HepG2 (cell line): ENCODE data around the gene METTL21C. TPM values are rescaled to one million over a fixed set of nuclear protein-coding genes. Genes with fewer than 3 reads are reported as not detected.

Source experiments
- ATAC-seq: fragments of 200-7000 bp; cut with Tn5 transposase; 3 replicates; pipeline ENCODE4 v1.9.1; 2020; ENCODE audit warnings: mild to moderate bottlenecking, moderate library complexity
- BruUV-seq: library from RNA; stranded (reverse); fragments of 400-500 nt; replicated peaks from 2 replicates; lab custom pipeline; 2021; lab: Mats Ljungman, UMichigan
- CTCF ChIA-PET: fragments of 300-600 bp; formaldehyde crosslinking; extraction: SDS; loops from one replicate; lab custom pipeline; 2021; ENCODE audit warnings: low total read pairs, inconsistent platforms, low intra/inter-chr PET ratio; lab: Yijun Ruan, JAX
- POLR2A ChIA-PET: fragments of 350-600 bp; sonication (Branson Sonifier 250); formaldehyde crosslinking; loops from one replicate; lab custom pipeline; 2020; ENCODE audit warnings: antibody characterized with exemption, inconsistent platforms; lab: Yijun Ruan, JAX
- DNase-seq: peaks from one replicate; pipeline ENCODE4 v3.0.0-alpha.2; 2015; ENCODE audit warnings: low spot score
- FAIRE-seq: peaks from 3 replicates; lab custom pipeline; 2011; peaks lifted over from hg19 to GRCh38; lab: Jason Lieb, UNC
- H2AFZ ChIP-seq: one replicate; pipeline ENCODE4 v1.6.1; 2011; ENCODE audit warnings: low read length, inconsistent platforms
- H3K27ac ChIP-seq: fragments of 300-600 bp; 3 replicates; pipeline ENCODE4 v1.8.0; 2011; ENCODE audit warnings: mixed run types, mild to moderate bottlenecking, mixed read lengths, low read length, inconsistent platforms; ENCODE audit not compliant: insufficient read depth; ENCODE audit errors: extremely low read length
- H3K27me3 ChIP-seq, 2 experiments: fragments of 200-600 bp in 1 of 2; 2 replicates in 1 of 2; 3 replicates in 1 of 2; pipeline versions ENCODE4 v1.6.0 to v1.8.0; 2011; ENCODE audit warnings: low read length in 2 of 2, mild to moderate bottlenecking in 2 of 2, moderate library complexity in 2 of 2, inconsistent platforms in 1 of 2; ENCODE audit not compliant: insufficient read depth in 2 of 2, control insufficient read depth in 1 of 2
- H3K36me3 ChIP-seq, 2 experiments: fragments of 200-600 bp in 1 of 2; replicated peaks in 1 of 2; 2 replicates in 1 of 2; 3 replicates in 1 of 2; pipeline versions ENCODE4 v1.5.1 to v1.8.0; 2011; ENCODE audit warnings: low read length in 2 of 2, inconsistent platforms in 1 of 2; ENCODE audit not compliant: insufficient read depth in 2 of 2, control insufficient read depth in 1 of 2
- H3K4me1 ChIP-seq: 2 replicates; pipeline ENCODE4 v1.5.1; 2012; ENCODE audit warnings: low read length, inconsistent platforms; ENCODE audit not compliant: insufficient read depth
- H3K4me2 ChIP-seq: 2 replicates; pipeline ENCODE4 v1.6.0; 2011; ENCODE audit warnings: low read depth, low read length, inconsistent platforms
- H3K4me3 ChIP-seq, 3 experiments: fragments of 200-600 bp in 1 of 3; sonication (generic), shearing (Covaris generic) in 1 of 3; replicated peaks in 1 of 3; 2 replicates each; pipeline ENCODE4 v1.5.1; 2011 to 2016; ENCODE audit warnings: low read length in 3 of 3, inconsistent platforms in 2 of 3, low read depth in 2 of 3, mild to moderate bottlenecking in 2 of 3, control low read depth in 1 of 3, mixed read lengths in 1 of 3; ENCODE audit not compliant: insufficient read depth in 1 of 3
- H3K79me2 ChIP-seq: one replicate; pipeline ENCODE4 v1.6.1; 2011; ENCODE audit warnings: low read length, inconsistent platforms; ENCODE audit not compliant: insufficient read depth
- H3K9ac ChIP-seq: 2 replicates; pipeline ENCODE4 v1.6.0; 2011; ENCODE audit warnings: mild to moderate bottlenecking, low read depth, low read length, inconsistent platforms; ENCODE audit not compliant: insufficient read depth
- H3K9me3 ChIP-seq: 2 replicates; pipeline ENCODE4 v1.5.1; 2012; ENCODE audit warnings: mild to moderate bottlenecking, low read length
- H4K20me1 ChIP-seq: 2 replicates; pipeline ENCODE4 v1.6.0; 2011; ENCODE audit warnings: inconsistent platforms, mild to moderate bottlenecking, low read length, moderate library complexity; ENCODE audit not compliant: insufficient read depth
- CERS6 ChIP-seq: sonication (generic); formaldehyde crosslinking; IDR thresholded peaks from 2 replicates; pipeline ENCODE4 v1.5.0; 2020; ENCODE audit warnings: missing genetic modification reagents
- ETV5 ChIP-seq: IDR thresholded peaks from 2 replicates; pipeline ENCODE4 v1.6.1; 2018; ENCODE audit warnings: missing biosample characterization, missing genetic modification reagents, inconsistent platforms, borderline replicate concordance
- HOXD1 ChIP-seq: sonication (generic); formaldehyde crosslinking; IDR thresholded peaks from 2 replicates; pipeline ENCODE4 v1.5.0; 2020; ENCODE audit warnings: missing genetic modification reagents
- JDP2 ChIP-seq: sonication (generic); formaldehyde crosslinking; IDR thresholded peaks from 2 replicates; pipeline ENCODE4 v1.8.1; 2022; ENCODE audit warnings: missing genetic modification reagents, borderline replicate concordance
- NFKB2 ChIP-seq: sonication (generic); formaldehyde crosslinking; IDR thresholded peaks from 2 replicates; pipeline ENCODE4 v1.4.0; 2020; ENCODE audit warnings: missing genetic modification reagents, borderline replicate concordance
- PAWR ChIP-seq: sonication (generic); formaldehyde crosslinking; IDR thresholded peaks from 2 replicates; pipeline ENCODE4 v1.4.0; 2020; ENCODE audit warnings: missing genetic modification reagents, mild to moderate bottlenecking, borderline replicate concordance
- PHF8 ChIP-seq: sonication (generic); formaldehyde crosslinking; IDR thresholded peaks from 2 replicates; pipeline ENCODE4 v1.5.0; 2020; ENCODE audit warnings: missing genetic modification reagents
- PITX1 ChIP-seq: sonication (generic); formaldehyde crosslinking; IDR thresholded peaks from 2 replicates; pipeline ENCODE4 v1.5.1; 2020; ENCODE audit warnings: mild to moderate bottlenecking, missing genetic modification reagents
- RBM22 ChIP-seq: fragments of 200-400 bp; formaldehyde crosslinking; optimal IDR thresholded peaks from 2 replicates; pipeline ENCODE3; 2017; ENCODE audit warnings: mild to moderate bottlenecking, low read length, moderate library complexity
- RBM39 ChIP-seq: fragments of 200-400 bp; formaldehyde crosslinking; IDR thresholded peaks from one replicate; pipeline ENCODE4 v1.6.1; 2018; ENCODE audit warnings: antibody characterized with exemption, mild to moderate bottlenecking, low read depth, low read length; ENCODE audit not compliant: poor library complexity, severe bottlenecking
- SMARCC2 ChIP-seq: fragments of 450-650 bp; IDR thresholded peaks from 2 replicates; pipeline ENCODE4 v1.6.1; 2017; ENCODE audit warnings: antibody characterized with exemption, mild to moderate bottlenecking
- TRAFD1 ChIP-seq: sonication (generic); formaldehyde crosslinking; IDR thresholded peaks from 2 replicates; pipeline ENCODE4 v1.5.1; 2020; ENCODE audit warnings: missing genetic modification reagents, mild to moderate bottlenecking, borderline replicate concordance
- ZBTB20 ChIP-seq: sonication (generic); formaldehyde crosslinking; IDR thresholded peaks from 2 replicates; pipeline ENCODE4 v1.8.1; 2023; ENCODE audit warnings: missing genetic modification reagents, low read depth, mild to moderate bottlenecking, borderline replicate concordance
- ZBTB43 ChIP-seq: sonication (generic); formaldehyde crosslinking; conservative IDR thresholded peaks from 2 replicates; pipeline ENCODE4 v1.4.0; 2020; ENCODE audit warnings: missing genetic modification reagents
- ZBTB7B ChIP-seq: sonication (generic); formaldehyde crosslinking; IDR thresholded peaks from 2 replicates; pipeline ENCODE4 v1.4.0; 2020; ENCODE audit warnings: missing genetic modification reagents
- ZNF180 ChIP-seq: sonication (generic); formaldehyde crosslinking; IDR thresholded peaks from 2 replicates; pipeline ENCODE4 v1.4.0; 2020; ENCODE audit warnings: low read depth, missing genetic modification reagents, borderline replicate concordance
- ZNF766 ChIP-seq: sonication (generic); formaldehyde crosslinking; IDR thresholded peaks from 2 replicates; pipeline ENCODE4 v1.5.0; 2020; ENCODE audit warnings: missing genetic modification reagents, borderline replicate concordance
- WGBS: methylation state at CpG from one replicate; pipeline ENCODE4 v1.1.6; 2017; ENCODE audit warnings: low lambda C conversion rate; 5-methylcytosine and 5-hydroxymethylcytosine counted together
- in situ Hi-C: cut with HindIII; loops from 2 replicates; pipeline ENCODE4 v1.10.0; 2017; ENCODE audit warnings: low pct_unique_long_range_greater_than_20kb; ENCODE audit not compliant: extremely low pct_ligation_motif_present
- intact Hi-C: fragments of 100-400 bp; cut with micrococcal nuclease; formaldehyde crosslinking; loops from one replicate; pipeline ENCODE4 v1.10.0; 2022; ENCODE audit not compliant: unreplicated experiment
- polyA plus RNA-seq, 8 experiments: library from polyadenylated mRNA; depleted of rRNA in 3 of 8; stranded (reverse) in 7 of 8; unstranded in 1 of 8; fragments of >200 nt; fragmentation: Illumina TruSeq in 4 of 8; extraction: Trizol in 4 of 8; gene quantifications; 2 replicates each; pipeline versions ENCODE4 v1.2.1 to v1.2.3, GENCODE V29; 2011 to 2016; ENCODE audit warnings: low read depth in 4 of 8, missing spikeins in 1 of 8, mixed read lengths in 1 of 8; ENCODE audit not compliant: insufficient read depth in 1 of 8
- total RNA-seq, 5 experiments: library from RNA; depleted of rRNA; stranded (reverse); fragments of >200 nt; fragmentation: Illumina TruSeq; extraction: Trizol; gene quantifications; 2 replicates each; pipeline ENCODE4 v1.2.3, GENCODE V29; 2016; ENCODE audit warnings: low read depth in 1 of 5
- TF ChIP-seq, protein P1 (sequence below): sonication (generic); formaldehyde crosslinking; IDR thresholded peaks from 2 replicates; pipeline ENCODE4 v1.4.0; 2020; ENCODE audit warnings: mild to moderate bottlenecking, missing genetic modification reagents
- TF ChIP-seq, protein P2 (sequence below): sonication (generic); formaldehyde crosslinking; conservative IDR thresholded peaks from 2 replicates; pipeline ENCODE4 v1.8.0; 2022; ENCODE audit warnings: missing genetic modification reagents

Gene METTL21C
- total and polyA plus RNA-seq, 2 of the 13 experiments (the other 11 are each of a cell fraction or from before 2014, with no cell fraction given) = not detected

- ATAC-seq = no peak
- CTCF ChIA-PET = no interaction called here
- no peak overlapping the region for H3K4me2 ChIP-seq
- no peaks in the 10 kb centered on the region for H3K36me3 ChIP-seq
- H3K27ac ChIP-seq = no peak overlapping the region
- WGBS = 87% methylated on average over 4 of the region's 4 CpGs
- POLR2A ChIA-PET = no interaction called here
- intact Hi-C loops (no loop called here), in situ Hi-C loops (no loop called here)
- H3K4me3 ChIP-seq = no peak overlapping the region
- peaks cover 11% of the 10 kb centered on the region for H3K4me1 ChIP-seq
- FAIRE-seq = no peak
- DNase-seq = no peak
- BruUV-seq = no TSS peak
- H3K9me3 ChIP-seq = no peaks in the 10 kb centered on the region
- TF ChIP-seq, protein P1, sequence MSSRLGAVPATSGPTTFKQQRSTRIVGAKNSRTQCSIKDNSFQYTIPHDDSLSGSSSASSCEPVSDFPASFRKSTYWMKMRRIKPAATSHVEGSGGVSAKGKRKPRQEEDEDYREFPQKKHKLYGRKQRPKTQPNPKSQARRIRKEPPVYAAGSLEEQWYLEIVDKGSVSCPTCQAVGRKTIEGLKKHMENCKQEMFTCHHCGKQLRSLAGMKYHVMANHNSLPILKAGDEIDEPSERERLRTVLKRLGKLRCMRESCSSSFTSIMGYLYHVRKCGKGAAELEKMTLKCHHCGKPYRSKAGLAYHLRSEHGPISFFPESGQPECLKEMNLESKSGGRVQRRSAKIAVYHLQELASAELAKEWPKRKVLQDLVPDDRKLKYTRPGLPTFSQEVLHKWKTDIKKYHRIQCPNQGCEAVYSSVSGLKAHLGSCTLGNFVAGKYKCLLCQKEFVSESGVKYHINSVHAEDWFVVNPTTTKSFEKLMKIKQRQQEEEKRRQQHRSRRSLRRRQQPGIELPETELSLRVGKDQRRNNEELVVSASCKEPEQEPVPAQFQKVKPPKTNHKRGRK (CRISPR knock-in tag) = no peak
- TF ChIP-seq RBM22 = no peak
- no peak for TF ChIP-seq PHF8
- TF ChIP-seq HOXD1 (CRISPR knock-in tag) = no peak
- no peak for TF ChIP-seq CERS6
- TF ChIP-seq ZNF766 = no peak
- no peak for TF ChIP-seq RBM39
- no peak for TF ChIP-seq PAWR (CRISPR knock-in tag)
- no peak for TF ChIP-seq ZBTB43 (CRISPR knock-in tag)
- no peak for TF ChIP-seq JDP2 (CRISPR knock-in tag)
- TF ChIP-seq TRAFD1 (CRISPR knock-in tag) = no peak
- TF ChIP-seq ZBTB7B (CRISPR knock-in tag) = no peak
- TF ChIP-seq ETV5 (CRISPR knock-in tag) = no peak
- no peak for TF ChIP-seq ZNF180 (CRISPR knock-in tag)
- no peak for TF ChIP-seq PITX1 (CRISPR knock-in tag)
- TF ChIP-seq ZBTB20 (CRISPR knock-in tag) = no peak
- TF ChIP-seq, protein P2, sequence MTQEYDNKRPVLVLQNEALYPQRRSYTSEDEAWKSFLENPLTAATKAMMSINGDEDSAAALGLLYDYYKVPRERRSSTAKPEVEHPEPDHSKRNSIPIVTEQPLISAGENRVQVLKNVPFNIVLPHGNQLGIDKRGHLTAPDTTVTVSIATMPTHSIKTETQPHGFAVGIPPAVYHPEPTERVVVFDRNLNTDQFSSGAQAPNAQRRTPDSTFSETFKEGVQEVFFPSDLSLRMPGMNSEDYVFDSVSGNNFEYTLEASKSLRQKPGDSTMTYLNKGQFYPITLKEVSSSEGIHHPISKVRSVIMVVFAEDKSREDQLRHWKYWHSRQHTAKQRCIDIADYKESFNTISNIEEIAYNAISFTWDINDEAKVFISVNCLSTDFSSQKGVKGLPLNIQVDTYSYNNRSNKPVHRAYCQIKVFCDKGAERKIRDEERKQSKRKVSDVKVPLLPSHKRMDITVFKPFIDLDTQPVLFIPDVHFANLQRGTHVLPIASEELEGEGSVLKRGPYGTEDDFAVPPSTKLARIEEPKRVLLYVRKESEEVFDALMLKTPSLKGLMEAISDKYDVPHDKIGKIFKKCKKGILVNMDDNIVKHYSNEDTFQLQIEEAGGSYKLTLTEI (CRISPR knock-in tag) = no peak
- TF ChIP-seq NFKB2 (CRISPR knock-in tag) = no peak
- no peak for TF ChIP-seq SMARCC2
- H3K27me3 ChIP-seq = peaks cover 0 to 30% of the 10 kb centered on the region in 2 experiments; a peak in 4 of 5 replicates
- no peaks in the 10 kb centered on the region for H4K20me1 ChIP-seq
- H2AFZ ChIP-seq = no peak overlapping the region
- no peak overlapping the region for H3K9ac ChIP-seq
- no peaks in the 10 kb centered on the region for H3K79me2 ChIP-seq
These were observed 4.0 kb downstream of the METTL21C start for GRCh38 chr13:102690883-102691282.
